Measurements from ENCODE around the gene TRMT11.

Gene TRMT11

GRCh38 chr6:126060400-126060799, 74.1 kb downstream of the TRMT11 start:
- H3K4me3 ChIP-seq (ENCODE audit: low read length) = no peak overlapping the region
- TF ChIP-seq ZNF274 (IDR thresholded peaks at IDR 0.05; ENCODE audit: low read depth, low read length) = no peak

DNA sequence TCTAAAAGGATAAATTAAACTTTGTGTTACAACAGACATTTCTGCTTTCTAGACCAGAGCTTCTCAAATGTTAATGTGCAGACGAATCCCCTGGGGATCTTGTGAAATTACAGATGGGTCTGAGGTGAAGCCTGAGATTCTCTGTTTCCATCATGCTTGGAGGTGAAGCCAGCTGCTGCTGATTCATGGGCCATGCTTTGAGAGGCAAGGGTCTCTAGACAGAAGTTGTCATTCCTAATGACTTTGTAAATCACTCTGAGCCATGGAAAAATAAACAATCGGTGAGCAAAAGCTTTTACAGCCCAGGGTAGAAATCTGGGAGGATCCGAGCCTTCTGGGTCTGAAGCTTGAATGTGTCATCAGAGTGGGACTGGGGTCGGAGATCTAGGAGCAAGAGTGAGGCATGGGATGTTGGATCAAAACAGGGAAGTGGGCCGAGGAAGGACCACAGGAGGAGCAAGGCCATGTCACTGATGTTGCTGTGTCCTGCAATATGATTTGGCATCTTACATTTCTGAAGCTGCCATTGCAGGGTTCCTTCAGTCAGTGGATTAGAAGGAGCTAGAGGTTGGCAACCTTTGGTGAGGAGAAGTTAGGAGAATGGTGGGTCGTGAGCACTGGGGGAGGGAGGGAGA, 77.3 kb downstream of the TRMT11 start:
- no peak for TF ChIP-seq ZNF274 (IDR thresholded peaks at IDR 0.05; ENCODE audit: low read depth, low read length)
- H3K4me3 ChIP-seq (ENCODE audit: low read length) = no peak overlapping the region

- TF ChIP-seq ZNF274 (IDR thresholded peaks at IDR 0.05; ENCODE audit: low read depth, low read length) = no peak
- no peak overlapping the region for H3K4me3 ChIP-seq (ENCODE audit: low read length)
Measured at GRCh38 chr6:126064257-126064747, 78.0 kb downstream of the TRMT11 start.

DNA sequence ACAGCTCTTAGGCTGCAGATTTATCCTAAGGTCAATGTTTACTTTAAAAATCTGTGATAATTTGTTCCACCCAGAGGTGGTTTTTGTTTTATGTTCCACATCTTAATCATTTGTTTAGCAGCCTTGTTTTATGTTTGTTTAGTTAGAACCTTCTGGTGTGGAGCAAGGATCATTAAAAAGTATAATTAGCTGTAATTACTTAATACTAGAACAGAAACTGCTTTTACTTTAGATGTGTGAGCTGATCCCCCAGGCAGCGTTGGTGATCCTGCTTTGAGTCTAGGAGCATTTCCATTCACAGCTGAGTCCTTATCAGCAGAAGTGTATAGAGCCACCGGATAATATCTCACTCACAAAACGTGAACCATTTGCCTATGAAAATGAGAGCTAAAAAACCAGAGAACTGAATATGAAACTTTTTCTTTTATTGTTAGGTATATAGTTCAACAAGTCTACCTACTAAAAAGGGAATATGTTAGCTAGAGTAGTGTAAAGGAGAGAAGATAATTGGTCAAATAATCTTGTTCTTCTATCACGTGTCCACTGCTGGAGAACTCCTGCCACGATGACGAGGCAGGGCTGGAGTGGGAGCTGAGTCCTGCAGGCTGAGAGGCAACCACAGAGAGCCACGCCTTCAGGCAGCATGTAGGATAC, 78.5 kb downstream of the TRMT11 start:
- TF ChIP-seq ZNF274 (IDR thresholded peaks at IDR 0.05; ENCODE audit: low read depth, low read length) = no peak
- no peak overlapping the region for H3K4me3 ChIP-seq (ENCODE audit: low read length)

GRCh38 chr6:126066053-126067048, 80.0 kb downstream of the TRMT11 start:
- no peak for TF ChIP-seq ZNF274 (IDR thresholded peaks at IDR 0.05; ENCODE audit: low read depth, low read length)
- H3K4me3 ChIP-seq (ENCODE audit: low read length) = no peak overlapping the region

- TF ChIP-seq ZNF274 (IDR thresholded peaks at IDR 0.05; ENCODE audit: low read depth, low read length) = no peak
- H3K4me3 ChIP-seq (ENCODE audit: low read length) = no peak overlapping the region
Measured at GRCh38 chr6:126067073-126067472, 80.7 kb downstream of the TRMT11 start.

DNA sequence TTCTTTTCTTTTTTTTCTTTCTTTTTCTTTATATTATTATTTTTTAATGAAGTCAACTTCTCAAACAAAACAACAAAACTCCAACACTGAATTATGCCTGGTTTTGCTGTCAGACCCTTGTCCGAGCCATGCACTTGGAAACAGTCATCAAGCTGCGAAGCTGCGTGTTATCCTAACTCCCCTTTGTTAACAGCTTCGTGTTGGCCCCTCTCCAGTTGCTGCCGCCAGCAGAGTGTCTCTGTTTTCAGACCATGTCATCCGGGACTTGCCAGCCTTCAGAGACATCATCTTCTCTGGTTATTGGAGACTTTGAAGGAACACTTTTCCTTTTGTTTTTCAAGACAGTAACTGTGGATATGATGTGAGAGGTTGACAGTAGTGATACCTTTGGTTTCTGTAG, 83.1 kb downstream of the TRMT11 start:
- H3K4me3 ChIP-seq (ENCODE audit: low read length) = no peak overlapping the region
- TF ChIP-seq ZNF274 (IDR thresholded peaks at IDR 0.05; ENCODE audit: low read depth, low read length) = no peak

DNA sequence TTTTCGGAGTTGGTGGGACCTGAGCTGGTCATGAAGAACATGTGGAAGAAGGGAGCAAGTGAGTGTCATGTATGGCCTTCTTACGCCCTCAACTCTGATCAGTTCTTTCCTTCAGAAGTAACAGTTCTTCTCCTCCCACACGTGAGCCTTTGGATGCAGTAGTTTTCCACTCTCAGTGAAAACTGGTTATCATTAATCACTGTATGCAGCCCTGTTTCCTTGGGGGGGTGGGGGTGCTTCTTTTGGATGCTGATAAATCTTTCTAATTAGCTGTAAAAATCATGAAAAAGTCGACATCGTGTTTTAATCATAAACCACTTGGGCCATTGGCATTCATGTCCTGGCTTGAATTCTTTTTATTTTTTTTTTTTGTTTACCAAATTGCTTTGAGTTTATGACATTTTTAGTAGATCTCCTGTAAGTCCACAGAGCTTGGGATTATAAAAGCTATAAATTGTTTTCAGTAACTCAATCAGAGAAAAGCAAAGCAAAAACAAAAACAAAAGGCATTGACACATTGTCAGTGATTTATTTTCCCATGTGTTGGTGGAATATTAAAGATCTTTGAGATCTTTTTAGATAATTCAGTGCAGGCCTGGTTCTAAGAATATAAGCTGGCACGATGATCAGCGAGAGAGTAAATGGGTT, 84.8 kb downstream of the TRMT11 start:
- H3K4me3 ChIP-seq (ENCODE audit: low read length) = no peak overlapping the region
- TF ChIP-seq ZNF274 (IDR thresholded peaks at IDR 0.05; ENCODE audit: low read depth, low read length) = no peak

GRCh38 chr6:126072172-126072571, 85.8 kb downstream of the TRMT11 start:
- no peak for TF ChIP-seq ZNF274 (IDR thresholded peaks at IDR 0.05; ENCODE audit: low read depth, low read length)
- no peak overlapping the region for H3K4me3 ChIP-seq (ENCODE audit: low read length)

- H3K4me3 ChIP-seq (ENCODE audit: low read length) = no peak overlapping the region
- no peak for TF ChIP-seq ZNF274 (IDR thresholded peaks at IDR 0.05; ENCODE audit: low read depth, low read length)
Measured at GRCh38 chr6:126072834-126073233, 86.5 kb downstream of the TRMT11 start.

- TF ChIP-seq ZNF274 (IDR thresholded peaks at IDR 0.05; ENCODE audit: low read depth, low read length) = no peak
- H3K4me3 ChIP-seq (ENCODE audit: low read length) = no peak overlapping the region
Measured at GRCh38 chr6:126075335-126076071, 89.2 kb downstream of the TRMT11 start.

DNA sequence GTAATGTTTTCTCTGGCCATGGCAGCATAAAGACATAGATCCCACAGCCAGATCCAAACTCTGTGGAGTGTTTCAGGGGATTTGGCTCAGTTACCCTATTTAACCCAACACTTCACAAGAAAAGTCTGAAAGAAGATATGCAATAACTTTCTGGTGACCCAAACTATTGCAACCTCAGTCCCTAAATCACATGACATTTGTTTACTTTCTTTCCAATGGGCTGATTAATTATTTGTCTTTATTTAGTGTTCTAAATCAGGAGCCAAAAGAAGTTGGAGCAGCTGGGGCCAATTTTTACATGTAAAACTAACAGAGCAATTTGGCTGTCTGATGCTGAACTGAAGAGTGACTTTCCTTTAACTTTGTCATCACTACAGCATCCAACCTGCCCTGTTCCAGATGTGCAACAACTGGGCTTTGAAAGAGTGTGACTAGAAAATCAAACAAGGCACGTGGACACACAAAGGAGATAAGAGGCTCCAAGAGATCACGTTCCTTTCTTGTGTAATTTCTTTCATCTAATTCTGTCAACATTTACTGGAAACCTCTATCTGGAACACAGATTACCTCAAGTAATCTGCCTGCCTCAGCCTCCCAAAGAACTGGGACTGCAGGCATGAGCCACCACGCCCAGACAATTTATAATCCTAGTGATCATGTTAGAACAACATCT, 90.8 kb downstream of the TRMT11 start:
- no peak overlapping the region for H3K4me3 ChIP-seq (ENCODE audit: low read length)
- no peak for TF ChIP-seq ZNF274 (IDR thresholded peaks at IDR 0.05; ENCODE audit: low read depth, low read length)

Measured in GM08714 (cell line).